ENCODE data around the gene TMEM151B.

GRCh38 chr6:44342489-44342888 lies 72.2 kb downstream of the TMEM151B start, which contains the start of gene SPATS1:
- TF ChIP-seq TAF1 (IDR thresholded peaks at IDR 0.05; ENCODE audit: borderline replicate concordance, insufficient read depth, low read length) (no peak), POLR2AphosphoS5 (IDR thresholded peaks at IDR 0.05; ENCODE audit: low read depth, low read length) (no peak), REST (IDR thresholded peaks at IDR 0.05; ENCODE audit: insufficient read depth in 1 of 2, low read depth in 2 of 2, low read length in 2 of 2) (no peak)

Data from PFSK-1 (cell line).